Fibroblast of villous mesenchyme (primary cell): ENCODE data around the gene CDH11. TPM values are rescaled to one million over a fixed set of nuclear protein-coding genes. Genes with fewer than 3 reads are reported as not detected.

ENCODE experiments used
- DNase-seq: peaks from one replicate; pipeline ENCODE4 v3.0.0-alpha.2; 2010; ENCODE audit warnings: low read depth
- H3K4me3 ChIP-seq: 2 replicates; pipeline ENCODE4 v1.5.1; 2011; ENCODE audit warnings: low read depth, mild to moderate bottlenecking, low read length
- CTCF ChIP-seq: IDR thresholded peaks from 2 replicates; pipeline ENCODE4 v1.5.1; 2012; ENCODE audit warnings: low read depth, mild to moderate bottlenecking, low read length; ENCODE audit not compliant: insufficient read depth
- total RNA-seq: library from RNA; depleted of rRNA; stranded (reverse); fragments of >200 nt; gene quantifications from 2 replicates; pipeline ENCODE4 v1.2.3, GENCODE V29; 2012

The CDH11 gene
- total RNA-seq, 1 donor, result 290 TPM

- TF ChIP-seq CTCF, result no peak
- DNase-seq, result no peak
- no peak overlapping the region for H3K4me3 ChIP-seq
Measured at GRCh38 chr16:65077181-65077580, 44.7 kb downstream of the CDH11 start.

- TF ChIP-seq CTCF, result no peak
- no peak for DNase-seq
- no peak overlapping the region for H3K4me3 ChIP-seq
Measured at GRCh38 chr16:65075877-65076276, 46.0 kb downstream of the CDH11 start.

GRCh38 chr16:65071433-65072311 lies 50.2 kb downstream of the CDH11 start:
- peak; percentile 61 for DNase-seq
- no peak for TF ChIP-seq CTCF
- peak overlapping the region; percentile 3 for H3K4me3 ChIP-seq

- no peak for TF ChIP-seq CTCF
- DNase-seq, result peak; percentile 97
- no peak overlapping the region for H3K4me3 ChIP-seq
Measured at GRCh38 chr16:65070831-65071432, 50.9 kb downstream of the CDH11 start.

GRCh38 chr16:65069766-65070165 lies 52.1 kb downstream of the CDH11 start:
- DNase-seq, result no peak
- H3K4me3 ChIP-seq, result no peak overlapping the region
- TF ChIP-seq CTCF, result no peak

GRCh38 chr16:65069065-65069464 lies 52.8 kb downstream of the CDH11 start:
- peak; percentile 82 for DNase-seq
- no peak for TF ChIP-seq CTCF
- no peak overlapping the region for H3K4me3 ChIP-seq
